Skin of body (tissue), 2 donors: ENCODE measurements around the gene TMEFF2. TPM values are rescaled to one million over a fixed set of nuclear protein-coding genes. Genes with fewer than 3 reads are reported as not detected.

Source experiments
- DNase-seq: peaks from one replicate; lab custom pipeline; 2025; lab: John Stamatoyannopoulos, UW
- total RNA-seq: library from RNA; depleted of rRNA; stranded (reverse); fragments of >200 nt; gene quantifications from one replicate; pipeline ENCODE4 v1.2.3, GENCODE V29; 2014

Gene TMEFF2
- total RNA-seq, 1 donor from 2014 or later: 1.1 TPM

DNA sequence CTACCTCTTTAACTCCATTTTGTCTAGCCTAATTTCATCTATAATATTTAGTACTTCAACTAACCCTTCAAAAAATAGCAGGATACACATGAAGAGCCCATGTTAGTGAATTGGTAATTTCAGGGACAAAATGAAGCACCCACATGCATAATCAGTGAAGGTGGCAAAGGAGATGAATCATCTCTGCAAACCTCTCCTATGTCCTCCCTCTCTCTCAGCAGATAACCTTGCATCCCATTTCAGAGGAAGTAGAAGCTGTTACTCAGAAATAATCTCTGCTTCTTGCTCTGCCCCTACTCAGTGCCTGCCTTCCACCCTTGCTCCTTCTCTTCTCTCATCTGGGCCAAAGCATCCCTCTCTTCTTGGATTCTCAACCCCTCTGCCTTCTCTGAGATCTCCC lies 287.6 kb downstream of the TMEFF2 start:
- DNase-seq: no peak

DNA sequence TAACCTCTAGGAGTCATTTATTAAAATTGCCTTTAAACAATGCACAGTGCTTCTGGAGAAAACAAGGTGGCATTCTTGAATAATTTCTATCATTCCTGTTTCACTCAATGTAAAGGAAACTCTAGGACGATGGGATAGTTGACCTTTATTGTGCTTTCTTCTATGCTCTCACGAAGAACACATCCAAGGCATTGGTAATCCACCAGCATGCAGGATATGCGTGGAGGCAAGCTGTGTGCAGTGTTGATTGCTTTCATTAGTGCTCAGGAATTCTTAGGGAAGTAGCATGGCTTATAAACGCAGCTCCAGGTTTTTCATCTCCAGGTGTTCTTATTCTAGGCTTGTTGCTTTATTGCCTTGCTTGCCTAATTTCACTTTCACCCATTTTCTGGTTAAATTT lies 289.4 kb downstream of the TMEFF2 start:
- no peak for DNase-seq

GRCh38 chr2:191901031-191901430 lies 293.7 kb downstream of the TMEFF2 start:
- DNase-seq: no peak

DNA sequence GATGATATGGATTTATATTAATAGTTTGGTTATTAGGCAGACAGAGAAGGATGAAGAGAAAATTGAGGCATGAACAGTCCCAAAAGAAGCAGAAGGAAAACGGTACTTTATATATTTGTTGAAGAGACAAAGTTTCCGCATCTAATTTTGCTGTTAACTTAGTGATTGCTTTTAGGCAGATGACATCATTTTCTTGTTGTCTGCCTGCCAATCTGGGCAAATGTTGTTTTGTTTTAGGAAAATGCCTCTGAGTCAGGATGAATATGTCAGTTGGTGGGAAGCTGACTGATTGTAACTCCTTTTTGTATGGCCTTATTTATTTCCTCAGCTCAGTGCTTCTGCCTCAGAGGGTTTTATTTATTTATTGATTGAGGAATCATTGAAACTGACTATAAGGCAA lies 295.3 kb downstream of the TMEFF2 start:
- peak; percentile 14 for DNase-seq
